NCI-H1092 (cell line): ENCODE data around the gene RPSA.
"Not testable (repeated sequence)": the region's sequence is repeated elsewhere in the genome, so short reads cannot be mapped to it uniquely, and the experiment has no call there.

Experiments
- DNase-seq: peaks from one replicate; lab custom pipeline; 2025; lab: John Stamatoyannopoulos, UW

RPSA gene

GRCh38 chr3:39456159-39456558 lies 49.6 kb downstream of the RPSA start:
- no peak for DNase-seq

GRCh38 chr3:39457361-39457760 lies 50.8 kb downstream of the RPSA start:
- DNase-seq = no peak

GRCh38 chr3:39458579-39458978 lies 52.1 kb downstream of the RPSA start:
- not testable (repeated sequence) for DNase-seq

- no peak for DNase-seq
These were observed 54.2 kb downstream of the RPSA start for GRCh38 chr3:39460677-39461076.
